ENCODE measurements around the gene PPP1R26. TPM values are rescaled to one million over a fixed set of nuclear protein-coding genes. Genes with fewer than 3 reads are reported as not detected.

Gene PPP1R26
- total RNA-seq, 1 donor from 2014 or later: 48.0 TPM

DNA sequence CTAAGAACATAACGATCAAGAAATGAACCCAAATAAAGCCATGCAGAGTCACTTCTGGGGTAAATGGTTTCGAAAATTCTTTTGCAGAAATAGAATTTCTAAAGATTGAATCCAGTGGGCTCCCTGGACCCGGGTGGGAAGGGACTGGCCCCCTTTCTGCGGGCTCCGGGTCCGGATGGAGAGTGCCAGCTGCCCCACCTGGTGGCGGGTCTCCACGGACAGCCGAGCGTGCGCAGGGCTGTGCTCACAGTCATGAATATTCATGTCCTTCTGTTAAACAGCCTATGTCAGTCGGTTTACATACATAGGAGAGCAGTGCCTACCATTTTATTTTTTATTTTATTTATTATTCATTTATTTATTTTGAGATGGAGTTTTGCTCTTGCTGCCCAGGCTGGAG lies 4.7 kb upstream of the PPP1R26 start:
- DNase-seq (ENCODE audit: low read depth): no peak
- TF ChIP-seq, protein P1, sequence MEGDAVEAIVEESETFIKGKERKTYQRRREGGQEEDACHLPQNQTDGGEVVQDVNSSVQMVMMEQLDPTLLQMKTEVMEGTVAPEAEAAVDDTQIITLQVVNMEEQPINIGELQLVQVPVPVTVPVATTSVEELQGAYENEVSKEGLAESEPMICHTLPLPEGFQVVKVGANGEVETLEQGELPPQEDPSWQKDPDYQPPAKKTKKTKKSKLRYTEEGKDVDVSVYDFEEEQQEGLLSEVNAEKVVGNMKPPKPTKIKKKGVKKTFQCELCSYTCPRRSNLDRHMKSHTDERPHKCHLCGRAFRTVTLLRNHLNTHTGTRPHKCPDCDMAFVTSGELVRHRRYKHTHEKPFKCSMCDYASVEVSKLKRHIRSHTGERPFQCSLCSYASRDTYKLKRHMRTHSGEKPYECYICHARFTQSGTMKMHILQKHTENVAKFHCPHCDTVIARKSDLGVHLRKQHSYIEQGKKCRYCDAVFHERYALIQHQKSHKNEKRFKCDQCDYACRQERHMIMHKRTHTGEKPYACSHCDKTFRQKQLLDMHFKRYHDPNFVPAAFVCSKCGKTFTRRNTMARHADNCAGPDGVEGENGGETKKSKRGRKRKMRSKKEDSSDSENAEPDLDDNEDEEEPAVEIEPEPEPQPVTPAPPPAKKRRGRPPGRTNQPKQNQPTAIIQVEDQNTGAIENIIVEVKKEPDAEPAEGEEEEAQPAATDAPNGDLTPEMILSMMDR (IDR thresholded peaks at IDR 0.05; ENCODE audit: insufficient read depth, low read length, poor library complexity, severe bottlenecking): peak; percentile 67
- H3K27me3 ChIP-seq (ENCODE audit: control insufficient read depth, insufficient read depth, low read length): no peaks in the 10 kb centered on the region
- H3K4me3 ChIP-seq (ENCODE audit: low read depth, low read length): no peak overlapping the region
- no peaks in the 10 kb centered on the region for H3K36me3 ChIP-seq (ENCODE audit: control insufficient read depth, insufficient read depth, low read length)

DNA sequence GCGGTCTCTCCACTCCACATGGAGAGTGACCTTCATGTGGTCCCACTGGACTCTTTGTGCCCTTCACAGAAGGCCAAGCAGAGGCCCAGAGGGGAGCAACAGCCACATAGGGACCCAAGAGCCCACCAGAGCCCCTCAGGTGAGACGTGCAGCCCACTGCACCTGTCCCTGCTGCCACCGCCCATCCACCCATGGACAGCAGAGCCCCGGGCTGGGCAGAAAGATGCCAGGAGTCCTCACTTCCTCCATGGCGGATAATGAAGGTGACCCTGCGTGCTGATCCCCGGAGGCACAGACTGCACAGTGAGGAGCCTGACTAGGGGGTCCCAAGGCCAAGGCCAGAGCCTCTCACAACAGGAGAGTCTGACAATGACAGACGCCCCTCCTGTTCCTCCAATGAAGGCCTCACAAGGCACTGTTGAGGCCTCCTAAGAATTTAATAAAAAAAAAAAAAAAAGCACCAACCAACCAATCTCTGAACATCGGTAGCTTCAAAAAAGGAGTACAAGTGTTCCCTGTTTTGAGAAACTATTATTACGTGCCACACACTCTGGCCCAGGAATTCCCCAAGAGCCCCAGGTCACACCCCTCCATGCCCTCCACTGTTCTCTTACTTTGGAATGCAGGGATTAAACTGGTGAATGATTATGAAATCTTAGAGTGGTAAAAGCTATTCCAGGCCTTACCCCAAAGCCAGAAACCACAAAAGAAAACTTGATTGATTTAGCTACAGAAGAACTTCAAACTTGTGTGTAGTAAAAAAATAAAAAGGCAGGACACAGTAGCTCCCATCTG lies 2.8 kb upstream of the PPP1R26 start:
- Histone ChIP-seq H3K4me3 (ENCODE audit: low read depth, low read length) (no peak overlapping the region), H3K27me3 (ENCODE audit: control insufficient read depth, insufficient read depth, low read length) (no peaks in the 10 kb centered on the region), H3K36me3 (ENCODE audit: control insufficient read depth, insufficient read depth, low read length) (no peaks in the 10 kb centered on the region)
- TF ChIP-seq, protein P1 (IDR thresholded peaks at IDR 0.05; ENCODE audit: insufficient read depth, low read length, poor library complexity, severe bottlenecking): no peak
- no peak for DNase-seq (ENCODE audit: low read depth)

- Histone ChIP-seq H3K4me3 (ENCODE audit: low read depth, low read length) (no peak overlapping the region), H3K36me3 (ENCODE audit: control insufficient read depth, insufficient read depth, low read length) (no peaks in the 10 kb centered on the region), H3K27me3 (ENCODE audit: control insufficient read depth, insufficient read depth, low read length) (no peaks in the 10 kb centered on the region)
- TF ChIP-seq, protein P1 (IDR thresholded peaks at IDR 0.05; ENCODE audit: insufficient read depth, low read length, poor library complexity, severe bottlenecking): no peak
- DNase-seq (ENCODE audit: low read depth): no peak
Observed at GRCh38 chr9:135478191-135478590, 1.4 kb upstream of the PPP1R26 start.

DNA sequence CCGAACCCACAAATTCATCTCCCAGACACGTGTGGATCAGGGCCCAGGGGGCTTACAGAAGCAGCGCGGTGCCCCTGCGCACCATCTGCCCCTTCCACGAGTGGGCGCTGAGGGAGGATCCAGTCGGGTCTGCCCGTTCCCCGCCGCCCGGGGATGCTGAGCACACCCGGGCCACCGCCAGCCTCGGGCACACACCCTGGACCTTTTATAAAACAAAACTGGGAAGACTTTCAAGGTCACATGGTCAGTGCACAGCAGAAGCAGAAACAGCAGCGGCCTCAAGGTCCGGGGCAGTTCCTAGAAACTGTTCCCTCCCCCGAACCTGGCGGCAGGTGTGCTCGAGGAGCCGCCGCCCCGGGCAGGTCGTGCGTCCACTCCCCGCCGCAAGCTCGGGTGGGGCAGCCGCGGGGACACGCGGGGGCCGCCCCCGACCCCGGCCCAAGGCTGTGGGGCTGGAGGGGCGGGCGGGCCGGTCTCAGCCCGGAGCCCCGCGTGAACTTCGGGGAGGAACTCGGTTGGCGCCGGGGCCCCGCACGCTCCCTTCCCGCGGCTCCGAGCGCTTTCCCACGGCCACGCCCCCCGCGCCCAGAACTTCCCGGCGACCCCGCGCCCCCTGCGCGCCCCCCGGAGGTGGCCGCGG lies 633 bp upstream of the PPP1R26 start:
- H3K27me3 ChIP-seq (ENCODE audit: control insufficient read depth, insufficient read depth, low read length): no peaks in the 10 kb centered on the region
- DNase-seq (ENCODE audit: low read depth): no peak
- no peaks in the 10 kb centered on the region for H3K36me3 ChIP-seq (ENCODE audit: control insufficient read depth, insufficient read depth, low read length)
- H3K4me3 ChIP-seq (ENCODE audit: low read depth, low read length): peak overlapping the region; percentile 88
- TF ChIP-seq, protein P1 (IDR thresholded peaks at IDR 0.05; ENCODE audit: insufficient read depth, low read length, poor library complexity, severe bottlenecking): peak; percentile 32

- H3K4me3 ChIP-seq (ENCODE audit: low read depth, low read length): peak overlapping the region; percentile 88
- TF ChIP-seq, protein P1 (IDR thresholded peaks at IDR 0.05; ENCODE audit: insufficient read depth, low read length, poor library complexity, severe bottlenecking): no peak
- no peaks in the 10 kb centered on the region for H3K27me3 ChIP-seq (ENCODE audit: control insufficient read depth, insufficient read depth, low read length)
- no peak for DNase-seq (ENCODE audit: low read depth)
- H3K36me3 ChIP-seq (ENCODE audit: control insufficient read depth, insufficient read depth, low read length): no peaks in the 10 kb centered on the region
Observed at GRCh38 chr9:135480071-135480939, 723 bp downstream of the PPP1R26 start.

Data from kidney epithelial cell (primary cell).